ENCODE measurements around the gene LAMTOR4.

The LAMTOR4 gene
- 33.5 to 58.6 (median 45.0) reads per million in 3 experiments for total RNA-seq

- DNase-seq: peak; percentile 99
Observed at GRCh38 chr7:100148559-100149328, at the start of gene LAMTOR4. TSS of gene LAMTOR4 (plus strand) at chr7:100148918. CDS start at chr7:100148973, 55 bp downstream.

GRCh38 chr7:100099452-100099851 is 49.3 kb upstream of the LAMTOR4 start:
- DNase-seq: no peak

GRCh38 chr7:100100420-100101015 is 48.2 kb upstream of the LAMTOR4 start:
- DNase-seq: peak; percentile 91

- peak; percentile 95 for DNase-seq
Observed at GRCh38 chr7:100101016-100101862, 47.5 kb upstream of the LAMTOR4 start, which contains the start of the genes AP4M1 and MCM7. TSS of gene AP4M1 (plus strand) at chr7:100101643. CDS start at chr7:100101715, 72 bp downstream. TSS of gene MCM7 (minus strand) at chr7:100101397. CDS start at chr7:100101294, 103 bp downstream.

GRCh38 chr7:100102950-100103840 is 45.5 kb upstream of the LAMTOR4 start:
- DNase-seq: no peak

GRCh38 chr7:100105534-100105933 is 43.2 kb upstream of the LAMTOR4 start:
- DNase-seq: no peak

- no peak for DNase-seq
Observed at GRCh38 chr7:100106633-100107032, 42.1 kb upstream of the LAMTOR4 start.

- no peak for DNase-seq
Observed at GRCh38 chr7:100107125-100107737, 41.5 kb upstream of the LAMTOR4 start.

GRCh38 chr7:100107890-100108289 is 40.8 kb upstream of the LAMTOR4 start:
- no peak for DNase-seq

- no peak for DNase-seq
Observed at GRCh38 chr7:100109521-100110163, 39.1 kb upstream of the LAMTOR4 start.

GRCh38 chr7:100111156-100111555 is 37.6 kb upstream of the LAMTOR4 start:
- no peak for DNase-seq

- no peak for DNase-seq
Observed at GRCh38 chr7:100111914-100112313, 36.8 kb upstream of the LAMTOR4 start.

GRCh38 chr7:100115026-100115425 is 33.7 kb upstream of the LAMTOR4 start:
- DNase-seq: no peak

GRCh38 chr7:100118388-100119071 is 30.2 kb upstream of the LAMTOR4 start:
- DNase-seq: no peak

- DNase-seq: peak; percentile 94
Observed at GRCh38 chr7:100119072-100119969, 29.4 kb upstream of the LAMTOR4 start, which contains the start of the genes CNPY4 and TAF6. TSS of gene CNPY4 (plus strand) at chr7:100119634. CDS start at chr7:100119745, 111 bp downstream. TSS of gene TAF6 (minus strand) at chr7:100119358. CDS start at chr7:100114209, 5,149 bp downstream.

GRCh38 chr7:100119970-100120732 is 28.6 kb upstream of the LAMTOR4 start:
- DNase-seq: peak; percentile 76

GRCh38 chr7:100120733-100121036 is 28.0 kb upstream of the LAMTOR4 start:
- DNase-seq: no peak

GRCh38 chr7:100122067-100122466 is 26.7 kb upstream of the LAMTOR4 start:
- no peak for DNase-seq
